GM12892 (cell line): ENCODE measurements around the gene ZNF862.
"Not testable (repeated sequence)": the region's sequence is repeated elsewhere in the genome, so short reads cannot be mapped to it uniquely, and the experiment has no call there.

ENCODE experiments used
- DNase-seq: peaks from one replicate; pipeline ENCODE4 v3.0.0; 2011; ENCODE audit not compliant: insufficient read length
- FAIRE-seq: peaks from 2 replicates; lab custom pipeline; 2011; peaks lifted over from hg19 to GRCh38; lab: Jason Lieb, UNC
- POLR2A ChIP-seq: IDR thresholded peaks from 2 replicates; pipeline ENCODE4 v1.6.1; 2011; ENCODE audit warnings: low read depth, low read length, control low read depth
- POLR2AphosphoS5 ChIP-seq: IDR thresholded peaks from 2 replicates; pipeline ENCODE4 v1.6.1; 2011; ENCODE audit warnings: low read depth, low read length, control low read depth
- TAF1 ChIP-seq: IDR thresholded peaks from 2 replicates; pipeline ENCODE4 v1.6.1; 2011; ENCODE audit warnings: low read depth, mild to moderate bottlenecking, control low read depth, low read length, borderline replicate concordance

ZNF862 gene

GRCh38 chr7:149827089-149827981, 10.8 kb upstream of the ZNF862 start:
- no peak for TF ChIP-seq TAF1
- no peak for TF ChIP-seq POLR2A
- TF ChIP-seq POLR2AphosphoS5, result no peak
- FAIRE-seq (no peak), DNase-seq (peak; percentile 31)

- FAIRE-seq (no peak), DNase-seq (peak; percentile 25)
- TF ChIP-seq TAF1, result no peak
These were observed 9.5 kb upstream of the ZNF862 start for GRCh38 chr7:149828357-149829309.

DNA sequence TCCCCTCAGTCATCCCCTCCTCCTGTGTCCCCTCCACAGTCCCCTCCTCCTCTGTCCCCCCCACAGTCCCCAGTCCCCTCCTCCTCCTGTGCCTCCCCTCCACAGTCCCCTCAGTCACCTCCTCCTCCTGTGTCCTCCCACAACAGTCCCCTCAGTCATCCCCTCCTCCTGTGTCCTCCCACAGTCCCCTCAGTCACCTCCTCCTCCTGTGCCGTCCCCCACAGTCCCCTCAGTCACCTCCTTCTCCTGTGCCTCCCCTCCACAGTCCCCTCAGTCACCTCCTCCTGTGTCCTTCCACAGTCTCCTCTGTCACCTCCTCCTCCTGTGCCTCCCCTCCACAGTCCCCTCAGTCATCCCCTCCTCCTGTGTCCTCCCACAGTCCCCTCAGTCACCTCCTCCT, 7.6 kb upstream of the ZNF862 start:
- DNase-seq, FAIRE-seq: not testable (repeated sequence)

- DNase-seq (no peak), FAIRE-seq (no peak)
- TF ChIP-seq TAF1 (no peak), POLR2A (no peak), POLR2AphosphoS5 (no peak)
These were observed 7.0 kb upstream of the ZNF862 start for GRCh38 chr7:149830997-149831740.

- FAIRE-seq (no peak), DNase-seq (no peak)
- TF ChIP-seq POLR2A, result no peak
- no peak for TF ChIP-seq POLR2AphosphoS5
- no peak for TF ChIP-seq TAF1
These were observed 6.4 kb upstream of the ZNF862 start for GRCh38 chr7:149831741-149832219.

- FAIRE-seq (no peak), DNase-seq (no peak)
- no peak for TF ChIP-seq POLR2AphosphoS5
These were observed 5.7 kb upstream of the ZNF862 start for GRCh38 chr7:149832332-149833041.

- FAIRE-seq (no peak), DNase-seq (no peak)
- TF ChIP-seq TAF1, result no peak
- no peak for TF ChIP-seq POLR2A
- no peak for TF ChIP-seq POLR2AphosphoS5
These were observed 4.6 kb upstream of the ZNF862 start for GRCh38 chr7:149833495-149834130.

DNA sequence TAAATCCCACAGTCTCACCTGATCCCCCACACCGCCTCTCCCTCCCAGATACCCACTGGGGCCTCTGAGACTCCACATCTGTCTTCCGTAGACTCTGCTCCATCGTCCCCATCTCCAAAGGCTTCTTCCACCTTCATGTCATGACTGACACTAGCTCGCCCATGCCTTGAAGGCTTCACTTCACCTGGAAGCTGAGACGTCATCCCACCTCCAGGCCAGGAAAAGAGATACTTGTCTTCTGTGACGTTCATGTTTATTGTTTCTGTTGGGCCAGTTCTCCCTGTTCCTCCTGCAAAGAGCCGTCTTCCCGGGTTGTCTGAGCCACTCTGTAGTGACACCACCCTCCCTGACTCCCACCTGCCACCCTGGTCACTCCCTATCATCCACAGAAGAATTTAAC, 3.6 kb upstream of the ZNF862 start:
- DNase-seq (no peak), FAIRE-seq (no peak)
- no peak for TF ChIP-seq POLR2AphosphoS5
- no peak for TF ChIP-seq TAF1
- no peak for TF ChIP-seq POLR2A

- no peak for FAIRE-seq
- TF ChIP-seq TAF1, result no peak
- TF ChIP-seq POLR2AphosphoS5, result no peak
- TF ChIP-seq POLR2A, result no peak
- DNase-seq, result no peak
These were observed 1.7 kb upstream of the ZNF862 start for GRCh38 chr7:149836434-149836833.

DNA sequence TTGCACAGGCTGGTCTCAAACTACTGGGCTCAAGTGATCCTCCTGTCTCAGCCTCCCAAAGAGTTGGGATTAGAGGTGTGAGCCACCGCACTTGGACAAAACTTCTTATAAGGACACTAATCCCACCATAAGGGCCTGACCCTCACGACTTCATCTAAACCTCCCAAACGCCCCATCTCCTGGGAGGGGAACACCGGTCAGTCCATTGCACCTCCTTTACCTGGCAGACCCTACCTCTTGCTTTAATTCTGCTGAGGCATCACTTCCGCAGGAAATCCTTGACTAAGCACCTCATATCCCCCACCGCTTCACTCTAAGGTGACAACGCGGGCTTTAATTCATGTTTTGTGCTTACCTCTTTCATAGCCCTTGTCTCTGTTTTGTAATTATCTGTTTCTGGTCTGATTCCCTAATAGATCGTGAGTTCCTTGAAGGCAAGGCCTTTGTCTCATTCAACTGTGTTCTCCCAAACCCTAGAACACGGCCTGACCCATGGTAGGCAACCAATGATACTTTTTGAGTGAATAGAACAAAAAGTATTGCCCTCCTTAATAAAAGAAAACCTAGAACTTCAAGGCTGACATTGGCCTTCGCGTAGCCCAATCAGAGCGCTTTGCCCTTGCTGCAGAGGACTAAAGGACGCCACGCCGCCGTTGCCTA, 481 bp upstream of the ZNF862 start:
- TF ChIP-seq TAF1 (no peak), POLR2AphosphoS5 (no peak), POLR2A (no peak)
- FAIRE-seq (no peak), DNase-seq (no peak)
